ENCODE results near the gene PRCC. TPM values are rescaled to one million over a fixed set of nuclear protein-coding genes. Genes with fewer than 3 reads are reported as not detected.
A peak's percentile ranks its signal among the peaks of the same experiment; 100 is the strongest.

The PRCC gene
- total RNA-seq (ENCODE audit: low replicate concordance), result 79.1 and 81.8 TPM in 2 replicates
- long read RNA-seq, transcript PRCC-201 (7 exons, 2,105 nt), result major isoform, 6 of 22 reads
- long read RNA-seq, partial matches to known transcripts, result 15 of 22 reads
- long read RNA-seq, other reads (novel, unspliced or antisense), result 1 of 22 reads

GRCh38 chr1:156767101-156767878 lies at the start of gene PRCC:
Gene PRCC, plus strand, starts transcription at chr1:156767535. Its CDS starts 237 bp downstream, at chr1:156767772.
- H3K27ac Mint-ChIP-seq, result no peak within 1 kb of the TSS
- no peak within 1 kb of the TSS for H3K4me3 Mint-ChIP-seq
- H3K36me3 Mint-ChIP-seq, result peaks cover 18% of the 10 kb centered on the region
- TF ChIP-seq CTCF (conservative IDR thresholded peaks at IDR 0.05), result peak; percentile 40
- no peaks in the 10 kb centered on the region for H3K27me3 Mint-ChIP-seq
- no peaks in the 10 kb centered on the region for H3K9me3 Mint-ChIP-seq
- H3K4me1 Mint-ChIP-seq (ENCODE audit: unreplicated experiment), result peaks cover 34% of the 10 kb centered on the region
- DNase-seq (ENCODE audit: extremely low spot score, unreplicated experiment), result peak; percentile 98

- H3K4me1 Mint-ChIP-seq (ENCODE audit: unreplicated experiment), result peaks cover 6% of the 10 kb centered on the region
- peaks cover 20% of the 10 kb centered on the region for H3K36me3 Mint-ChIP-seq
- no peaks in the 10 kb centered on the region for H3K27me3 Mint-ChIP-seq
- no peak for TF ChIP-seq CTCF (conservative IDR thresholded peaks at IDR 0.05)
- H3K4me3 Mint-ChIP-seq, result no peak overlapping the region
- no peak for DNase-seq (ENCODE audit: extremely low spot score, unreplicated experiment)
- no peaks in the 10 kb centered on the region for H3K9me3 Mint-ChIP-seq
- H3K27ac Mint-ChIP-seq, result no peak overlapping the region
Measured at GRCh38 chr1:156721131-156721530, 46.2 kb upstream of the PRCC start.

GRCh38 chr1:156721535-156721934 lies 45.8 kb upstream of the PRCC start:
- no peak overlapping the region for H3K27ac Mint-ChIP-seq

GRCh38 chr1:156725683-156726280 lies 41.6 kb upstream of the PRCC start:
- no peaks in the 10 kb centered on the region for H3K27me3 Mint-ChIP-seq
- no peak overlapping the region for H3K27ac Mint-ChIP-seq
- TF ChIP-seq CTCF (conservative IDR thresholded peaks at IDR 0.05), result peak; percentile 98
- H3K36me3 Mint-ChIP-seq, result peaks cover 13% of the 10 kb centered on the region
- peaks cover 22% of the 10 kb centered on the region for H3K4me1 Mint-ChIP-seq (ENCODE audit: unreplicated experiment)
- peak; percentile 91 for DNase-seq (ENCODE audit: extremely low spot score, unreplicated experiment)
- no peaks in the 10 kb centered on the region for H3K9me3 Mint-ChIP-seq
- H3K4me3 Mint-ChIP-seq, result no peak overlapping the region

More at GRCh38 chr1:156721535-156721934, 45.8 kb upstream of the PRCC start:
- H3K27me3 Mint-ChIP-seq, result no peaks in the 10 kb centered on the region
- H3K4me3 Mint-ChIP-seq, result no peak overlapping the region
- H3K9me3 Mint-ChIP-seq, result no peaks in the 10 kb centered on the region
- peaks cover 6% of the 10 kb centered on the region for H3K4me1 Mint-ChIP-seq (ENCODE audit: unreplicated experiment)
- peaks cover 20% of the 10 kb centered on the region for H3K36me3 Mint-ChIP-seq
- no peak for DNase-seq (ENCODE audit: extremely low spot score, unreplicated experiment)
- TF ChIP-seq CTCF (conservative IDR thresholded peaks at IDR 0.05), result no peak

- no peak overlapping the region for H3K27ac Mint-ChIP-seq
- H3K4me3 Mint-ChIP-seq, result no peak overlapping the region
- TF ChIP-seq CTCF (conservative IDR thresholded peaks at IDR 0.05), result peak; percentile 76
- peaks cover 22% of the 10 kb centered on the region for H3K4me1 Mint-ChIP-seq (ENCODE audit: unreplicated experiment)
- DNase-seq (ENCODE audit: extremely low spot score, unreplicated experiment), result no peak
- H3K9me3 Mint-ChIP-seq, result no peaks in the 10 kb centered on the region
- H3K36me3 Mint-ChIP-seq, result peaks cover 13% of the 10 kb centered on the region
- no peaks in the 10 kb centered on the region for H3K27me3 Mint-ChIP-seq
Measured at GRCh38 chr1:156726549-156727226, 40.6 kb upstream of the PRCC start.

All from type B pancreatic cell (in vitro differentiated cells).